HEK293 (cell line): ENCODE measurements around the gene UNK.
"Not testable (repeated sequence)": the region's sequence is repeated elsewhere in the genome, so short reads cannot be mapped to it uniquely, and the experiment has no call there.

ENCODE experiments used
- CTCF ChIA-PET: fragments of 350-600 bp; formaldehyde crosslinking; extraction: SDS; loops from one replicate; lab custom pipeline; 2021; ENCODE audit warnings: antibody characterized with exemption; lab: Yijun Ruan, JAX
- POLR2A ChIA-PET: fragments of 300-600 bp; formaldehyde crosslinking; extraction: SDS; loops from one replicate; lab custom pipeline; 2020; ENCODE audit warnings: antibody characterized with exemption, inconsistent platforms; lab: Yijun Ruan, JAX
- H3K27ac ChIP-seq: fragments of 200-500 bp; sonication (Bioruptor generic); 2 replicates; pipeline ENCODE4 v1.5.1; 2014; ENCODE audit warnings: low read depth, low read length, control low read depth, inconsistent platforms; ENCODE audit errors: extremely low read depth
- H3K36me3 ChIP-seq, 2 experiments: fragments of 200-500 bp in 1 of 2; sonication (Bioruptor generic) in 1 of 2; 1 replicate in 1 of 2; 2 replicates in 1 of 2; pipeline ENCODE4 v1.5.1; 2014 to 2017; ENCODE audit warnings: inconsistent platforms in 2 of 2, low read length in 2 of 2; ENCODE audit not compliant: control insufficient read depth in 2 of 2, insufficient read depth in 1 of 2
- H3K4me1 ChIP-seq: fragments of 200-500 bp; sonication (Bioruptor generic); 2 replicates; pipeline ENCODE4 v1.5.1; 2014; ENCODE audit warnings: mild to moderate bottlenecking, low read length, inconsistent platforms; ENCODE audit not compliant: control insufficient read depth, insufficient read depth
- H3K4me3 ChIP-seq: 2 replicates; pipeline ENCODE4 v1.5.1; 2011; ENCODE audit warnings: low read depth, mild to moderate bottlenecking, control low read depth, low read length, moderate library complexity
- H3K9me3 ChIP-seq: fragments of 200-500 bp; sonication (Bioruptor generic); 2 replicates; pipeline ENCODE4 v1.5.1; 2014; ENCODE audit warnings: low read depth, low read length, inconsistent platforms; ENCODE audit not compliant: control insufficient read depth, insufficient read depth
- KLF1 ChIP-seq: fragments of 450-650 bp; formaldehyde crosslinking; IDR thresholded peaks from 2 replicates; pipeline ENCODE4 v1.5.1; 2016; ENCODE audit warnings: missing biosample characterization, missing genetic modification characterization
- KLF7 ChIP-seq: fragments of 450-650 bp; formaldehyde crosslinking; IDR thresholded peaks from 2 replicates; pipeline ENCODE4 v1.5.1; 2016; ENCODE audit warnings: missing biosample characterization, missing genetic modification characterization, borderline replicate concordance
- KLF8 ChIP-seq: fragments of 450-650 bp; formaldehyde crosslinking; IDR thresholded peaks from 2 replicates; pipeline ENCODE4 v1.5.1; 2016; ENCODE audit warnings: missing biosample characterization, missing genetic modification characterization
- OSR2 ChIP-seq: fragments of 450-650 bp; formaldehyde crosslinking; IDR thresholded peaks from 2 replicates; pipeline ENCODE4 v1.5.1; 2016; ENCODE audit warnings: missing biosample characterization, missing genetic modification characterization
- PRDM1 ChIP-seq: fragments of 450-650 bp; formaldehyde crosslinking; IDR thresholded peaks from 2 replicates; pipeline ENCODE4; 2016; ENCODE audit warnings: missing biosample characterization, missing genetic modification characterization
- TRIM28 ChIP-seq: IDR thresholded peaks from 2 replicates; pipeline ENCODE4 v1.6.1; 2011; ENCODE audit warnings: low read length, control low read depth, borderline replicate concordance
- ZBTB8A ChIP-seq: fragments of 450-650 bp; formaldehyde crosslinking; IDR thresholded peaks from 2 replicates; pipeline ENCODE4 v1.5.1; 2016; ENCODE audit warnings: missing biosample characterization, missing genetic modification characterization
- ZFP41 ChIP-seq: fragments of 450-650 bp; formaldehyde crosslinking; IDR thresholded peaks from 2 replicates; pipeline ENCODE4 v1.5.1; 2016; ENCODE audit warnings: missing biosample characterization, missing genetic modification characterization, borderline replicate concordance
- ZFP69B ChIP-seq: fragments of 450-650 bp; formaldehyde crosslinking; IDR thresholded peaks from 2 replicates; pipeline ENCODE4 v1.5.1; 2016; ENCODE audit warnings: missing biosample characterization, missing genetic modification characterization
- ZNF132 ChIP-seq: fragments of 450-650 bp; formaldehyde crosslinking; IDR thresholded peaks from 2 replicates; pipeline ENCODE4 v1.5.1; 2017; ENCODE audit warnings: missing biosample characterization, missing genetic modification characterization, borderline replicate concordance
- ZNF239 ChIP-seq: fragments of 450-650 bp; formaldehyde crosslinking; IDR thresholded peaks from 2 replicates; pipeline ENCODE4 v1.5.1; 2016; ENCODE audit warnings: missing biosample characterization, missing genetic modification characterization
- ZNF510 ChIP-seq: fragments of 450-650 bp; formaldehyde crosslinking; IDR thresholded peaks from 2 replicates; pipeline ENCODE4 v1.5.1; 2018; ENCODE audit warnings: mild to moderate bottlenecking, missing genetic modification characterization, missing biosample characterization; ENCODE audit not compliant: insufficient replicate concordance
- ZNF621 ChIP-seq: fragments of 450-650 bp; formaldehyde crosslinking; IDR thresholded peaks from 2 replicates; pipeline ENCODE4 v1.5.1; 2017; ENCODE audit warnings: missing biosample characterization, missing genetic modification characterization
- ZNF670 ChIP-seq: fragments of 450-650 bp; formaldehyde crosslinking; IDR thresholded peaks from 2 replicates; pipeline ENCODE4 v1.5.1; 2016; ENCODE audit warnings: missing biosample characterization, missing genetic modification characterization, low read depth
- TF ChIP-seq, protein P1 (sequence below): fragments of 450-650 bp; formaldehyde crosslinking; IDR thresholded peaks from 2 replicates; pipeline ENCODE4 v1.5.1; 2016; ENCODE audit warnings: missing biosample characterization, missing genetic modification characterization
- TF ChIP-seq, protein P2 (sequence below): fragments of 450-650 bp; formaldehyde crosslinking; IDR thresholded peaks from 2 replicates; pipeline ENCODE4 v1.5.1; 2016; ENCODE audit warnings: missing biosample characterization, missing genetic modification characterization, borderline replicate concordance

UNK gene

DNA sequence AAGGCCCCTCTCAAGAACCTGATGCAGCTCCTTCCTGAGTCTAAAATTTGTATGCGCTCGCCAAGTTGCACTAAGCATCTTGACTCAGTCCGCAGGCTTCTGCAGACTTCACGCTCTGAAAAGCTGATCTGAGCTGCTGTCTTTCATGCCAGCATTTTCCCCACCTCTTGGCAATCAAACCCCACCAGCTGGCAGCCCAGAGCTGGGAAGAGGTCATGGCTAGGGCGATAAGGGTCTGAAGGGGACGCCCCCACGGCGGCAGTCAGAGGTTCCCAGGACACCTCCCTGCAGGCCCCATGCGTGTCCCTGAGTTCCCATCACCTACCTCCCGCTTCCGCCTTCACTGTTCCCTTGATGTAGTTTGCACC, 64.7 kb downstream of the UNK start (continued):
- no peak for TF ChIP-seq ZNF239 (tag by site-specific recombination)

- no peaks in the 10 kb centered on the region for H3K9me3 ChIP-seq
- ChIA-PET CTCF (interaction anchor here (0.6 to 5.5 kb wide), 4 partner anchors 11 to 50 kb away, joined by 3 to 40 read pairs (median 17); no protein-coding TSS in a partner anchor), POLR2A (interaction anchor here (0.6 to 1.0 kb wide), 2 partner anchors 70 to 138 kb away, joined by 4 to 8 read pairs; a partner anchor contains a TSS)
- H3K36me3 ChIP-seq = peaks cover 7 to 58% of the 10 kb centered on the region in 2 experiments
- H3K4me1 ChIP-seq = peaks cover 7% of the 10 kb centered on the region
- TF ChIP-seq TRIM28 (no peak), ZFP41 (tag by site-specific recombination) (no peak), PRDM1 (tag by site-specific recombination) (no peak), OSR2 (tag by site-specific recombination) (no peak), KLF1 (no peak), ZNF621 (no peak), ZNF510 (tag by site-specific recombination) (no peak)
- TF ChIP-seq, protein P1, sequence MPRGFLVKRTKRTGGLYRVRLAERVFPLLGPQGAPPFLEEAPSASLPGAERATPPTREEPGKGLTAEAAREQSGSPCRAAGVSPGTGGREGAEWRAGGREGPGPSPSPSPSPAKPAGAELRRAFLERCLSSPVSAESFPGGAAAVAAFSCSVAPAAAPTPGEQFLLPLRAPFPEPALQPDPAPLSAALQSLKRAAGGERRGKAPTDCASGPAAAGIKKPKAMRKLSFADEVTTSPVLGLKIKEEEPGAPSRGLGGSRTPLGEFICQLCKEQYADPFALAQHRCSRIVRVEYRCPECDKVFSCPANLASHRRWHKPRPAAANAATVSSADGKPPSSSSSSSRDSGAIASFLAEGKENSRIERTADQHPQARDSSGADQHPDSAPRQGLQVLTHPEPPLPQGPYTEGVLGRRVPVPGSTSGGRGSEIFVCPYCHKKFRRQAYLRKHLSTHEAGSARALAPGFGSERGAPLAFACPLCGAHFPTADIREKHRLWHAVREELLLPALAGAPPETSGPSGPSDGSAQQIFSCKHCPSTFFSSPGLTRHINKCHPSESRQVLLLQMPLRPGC (tag by site-specific recombination) = no peak
- no peak overlapping the region for H3K4me3 ChIP-seq
- H3K27ac ChIP-seq = no peak overlapping the region
These were observed 65.1 kb downstream of the UNK start for GRCh38 chr17:75849724-75850123.

GRCh38 chr17:75850928-75851692, 66.5 kb downstream of the UNK start:
- H3K4me1 ChIP-seq = peaks cover 8% of the 10 kb centered on the region
- ChIA-PET CTCF (interaction anchor here (2.5 to 3.8 kb wide), 2 partner anchors 10 to 21 kb away, joined by 10 to 12 read pairs; no protein-coding TSS in a partner anchor), POLR2A (no interaction called here)
- TF ChIP-seq KLF7 (tag by site-specific recombination) = no peak
- no peak overlapping the region for H3K4me3 ChIP-seq
- H3K36me3 ChIP-seq = peaks cover 7 to 55% of the 10 kb centered on the region in 2 experiments
- H3K9me3 ChIP-seq = no peaks in the 10 kb centered on the region
- H3K27ac ChIP-seq = no peak overlapping the region

DNA sequence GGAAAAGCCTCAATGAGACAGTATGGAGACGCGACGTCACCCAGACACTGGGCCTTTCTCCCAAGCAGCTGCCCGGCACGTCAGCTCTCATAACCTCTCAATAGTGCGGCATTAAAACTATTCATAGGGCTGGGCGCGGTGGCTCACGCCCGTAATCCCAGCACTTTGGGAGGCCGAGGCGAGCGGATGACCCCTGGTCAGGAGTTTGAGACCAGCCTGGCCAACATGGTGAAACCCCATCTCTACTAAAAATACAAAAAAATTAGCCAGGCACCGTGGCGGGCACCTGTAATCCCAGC, 67.0 kb downstream of the UNK start:
- H3K9me3 ChIP-seq, POLR2A ChIA-PET, H3K4me1 ChIP-seq, H3K4me3 ChIP-seq, H3K27ac ChIP-seq: not testable (repeated sequence)
- CTCF ChIA-PET = interaction anchor here (2.5 to 3.8 kb wide), 2 partner anchors 10 to 22 kb away, joined by 10 to 12 read pairs; no protein-coding TSS in a partner anchor
- peaks cover 7 to 49% of the 10 kb centered on the region in 2 experiments for H3K36me3 ChIP-seq

- Histone ChIP-seq H3K36me3 (peaks cover 7 to 32% of the 10 kb centered on the region in 2 experiments), H3K27ac (no peak overlapping the region), H3K4me1 (peaks cover 8% of the 10 kb centered on the region), H3K4me3 (no peak overlapping the region), H3K9me3 (no peaks in the 10 kb centered on the region)
- ChIA-PET CTCF (interaction anchor here (0.5 to 3.8 kb wide), 4 partner anchors 8 to 88 kb away, joined by 3 to 10 read pairs (median 4); partner anchors contain the start of gene GALK1), POLR2A (interaction anchor here (0.6 to 4.1 kb wide), 5 partner anchors 9 to 77 kb away, joined by 4 to 34 read pairs (median 5); partner anchors contain the start of gene TRIM47)
- TF ChIP-seq KLF7 (tag by site-specific recombination) = no peak
- TF ChIP-seq TRIM28 = no peak
- TF ChIP-seq KLF8 = no peak
- no peak for TF ChIP-seq ZNF132 (tag by site-specific recombination)
- TF ChIP-seq, protein P2, sequence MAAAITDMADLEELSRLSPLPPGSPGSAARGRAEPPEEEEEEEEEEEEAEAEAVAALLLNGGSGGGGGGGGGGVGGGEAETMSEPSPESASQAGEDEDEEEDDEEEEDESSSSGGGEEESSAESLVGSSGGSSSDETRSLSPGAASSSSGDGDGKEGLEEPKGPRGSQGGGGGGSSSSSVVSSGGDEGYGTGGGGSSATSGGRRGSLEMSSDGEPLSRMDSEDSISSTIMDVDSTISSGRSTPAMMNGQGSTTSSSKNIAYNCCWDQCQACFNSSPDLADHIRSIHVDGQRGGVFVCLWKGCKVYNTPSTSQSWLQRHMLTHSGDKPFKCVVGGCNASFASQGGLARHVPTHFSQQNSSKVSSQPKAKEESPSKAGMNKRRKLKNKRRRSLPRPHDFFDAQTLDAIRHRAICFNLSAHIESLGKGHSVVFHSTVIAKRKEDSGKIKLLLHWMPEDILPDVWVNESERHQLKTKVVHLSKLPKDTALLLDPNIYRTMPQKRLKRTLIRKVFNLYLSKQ (tag by site-specific recombination) = no peak
- TF ChIP-seq ZFP69B (tag by site-specific recombination) = no peak
- TF ChIP-seq ZBTB8A (tag by site-specific recombination) = no peak
- TF ChIP-seq ZNF670 = no peak
These were observed 68.8 kb downstream of the UNK start for GRCh38 chr17:75853433-75853832.
